HG03442 (cell line): ENCODE data around the gene DCHS2.

ENCODE experiments used
- ATAC-seq: cut with Tn5 transposase; IDR thresholded peaks from one replicate; pipeline ENCODE4 v1.9.1; 2021; ENCODE audit warnings: mild to moderate bottlenecking, moderate library complexity; ENCODE audit not compliant: unreplicated experiment

The DCHS2 gene

GRCh38 chr4:154452798-154453346, 38.7 kb downstream of the DCHS2 start:
- ATAC-seq, result no peak

DNA sequence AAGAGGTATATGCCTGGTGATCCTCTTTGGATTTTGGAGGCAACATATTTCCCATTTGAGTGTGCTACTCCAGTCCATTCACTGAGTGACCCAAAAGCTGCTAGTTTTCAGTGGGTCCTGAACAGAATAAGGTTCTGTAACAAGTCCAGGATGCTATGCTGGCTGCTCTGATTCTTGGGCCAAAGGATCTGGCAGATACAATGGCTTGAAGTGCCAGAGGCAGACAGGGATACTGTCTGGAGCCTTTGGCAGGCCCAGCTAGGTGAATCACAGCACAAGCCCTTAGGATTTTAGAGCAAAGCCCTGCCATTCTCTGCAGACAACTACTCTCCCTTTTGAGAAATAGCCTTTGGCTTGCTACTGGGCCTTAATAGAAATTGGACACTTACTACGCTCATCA, 40.6 kb downstream of the DCHS2 start:
- ATAC-seq, result no peak

DNA sequence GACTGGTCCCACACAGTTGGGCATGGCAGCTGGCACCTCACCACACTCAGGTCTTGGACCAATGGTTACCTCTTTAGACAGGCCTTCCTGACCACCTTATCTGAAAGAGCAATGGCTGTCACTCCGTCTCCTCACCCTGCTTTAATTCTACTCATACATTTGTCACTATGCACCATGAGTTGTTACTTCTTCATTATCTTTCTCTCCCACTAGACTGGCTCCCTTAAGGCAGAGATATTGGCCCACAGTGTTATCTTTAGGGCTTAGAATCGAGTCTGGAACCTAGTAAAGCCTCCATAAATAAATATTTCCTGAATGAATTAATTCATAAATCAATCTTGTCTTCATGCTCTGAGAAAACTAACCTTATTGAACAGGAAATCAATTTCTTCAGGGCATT, 46.6 kb downstream of the DCHS2 start:
- ATAC-seq, result no peak

DNA sequence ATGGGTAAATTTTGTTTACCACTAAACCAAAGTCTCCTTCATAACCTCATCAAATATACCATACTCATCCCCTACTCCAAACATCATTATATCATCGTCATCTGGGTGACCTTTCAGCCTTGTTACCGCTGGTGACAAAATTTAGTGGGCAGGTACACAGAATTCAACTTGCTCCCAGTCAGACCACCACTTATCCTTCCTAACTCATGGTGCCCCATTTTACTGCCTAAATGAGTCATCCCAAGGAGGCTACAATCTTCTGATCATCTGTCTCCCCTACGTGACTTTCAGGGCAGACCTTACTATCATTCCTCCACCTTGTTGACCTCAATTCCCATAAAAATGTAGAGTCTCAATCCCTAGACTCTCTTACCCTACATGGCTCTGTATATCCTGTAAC, 49.6 kb downstream of the DCHS2 start:
- ATAC-seq, result no peak

GRCh38 chr4:154441124-154441523, 50.5 kb downstream of the DCHS2 start:
- ATAC-seq, result no peak

- ATAC-seq, result no peak
Measured at GRCh38 chr4:154439224-154439623, 52.4 kb downstream of the DCHS2 start.

GRCh38 chr4:154435895-154436294, 55.7 kb downstream of the DCHS2 start:
- no peak for ATAC-seq

- ATAC-seq, result no peak
Measured at GRCh38 chr4:154433543-154433942, 58.1 kb downstream of the DCHS2 start.

GRCh38 chr4:154429176-154429575, 62.4 kb downstream of the DCHS2 start:
- no peak for ATAC-seq

DNA sequence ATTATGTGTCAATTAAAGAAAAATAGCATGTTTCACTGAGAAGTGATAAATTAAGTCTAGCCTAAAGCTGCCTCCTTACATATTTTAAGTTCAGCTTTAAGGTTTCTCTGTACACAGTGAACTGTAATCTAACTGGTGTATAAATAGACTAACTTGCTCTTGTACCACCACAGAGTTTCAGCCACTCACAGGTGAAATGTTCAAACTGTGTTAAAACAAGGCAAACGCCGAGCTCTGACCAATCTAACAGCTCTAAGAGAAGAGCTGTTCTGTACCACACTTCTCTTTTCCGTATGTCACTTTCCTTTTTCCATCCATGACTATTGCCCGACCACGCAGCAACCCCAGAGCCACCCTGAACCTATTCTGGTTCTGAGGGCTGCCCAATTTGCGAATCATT, 64.5 kb downstream of the DCHS2 start:
- ATAC-seq, result no peak

DNA sequence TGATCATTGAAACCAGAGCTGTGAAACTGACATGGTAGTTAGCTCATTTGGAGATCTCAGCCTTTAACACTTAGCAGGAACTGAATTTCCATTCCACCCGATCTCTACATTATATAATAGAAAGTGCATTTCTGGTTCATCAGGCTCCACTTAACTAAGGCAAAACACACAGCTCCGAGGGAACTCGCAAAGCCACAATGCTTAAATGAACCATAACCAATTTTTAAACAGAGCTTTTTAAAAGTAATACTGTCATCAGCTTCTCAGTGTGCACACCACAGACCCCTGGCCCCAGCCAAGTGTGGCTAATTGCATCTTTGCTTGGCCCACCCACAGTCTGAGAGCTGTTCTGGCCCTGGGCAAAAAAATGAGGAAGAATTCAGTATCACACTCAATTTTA, 66.1 kb downstream of the DCHS2 start:
- ATAC-seq, result no peak

DNA sequence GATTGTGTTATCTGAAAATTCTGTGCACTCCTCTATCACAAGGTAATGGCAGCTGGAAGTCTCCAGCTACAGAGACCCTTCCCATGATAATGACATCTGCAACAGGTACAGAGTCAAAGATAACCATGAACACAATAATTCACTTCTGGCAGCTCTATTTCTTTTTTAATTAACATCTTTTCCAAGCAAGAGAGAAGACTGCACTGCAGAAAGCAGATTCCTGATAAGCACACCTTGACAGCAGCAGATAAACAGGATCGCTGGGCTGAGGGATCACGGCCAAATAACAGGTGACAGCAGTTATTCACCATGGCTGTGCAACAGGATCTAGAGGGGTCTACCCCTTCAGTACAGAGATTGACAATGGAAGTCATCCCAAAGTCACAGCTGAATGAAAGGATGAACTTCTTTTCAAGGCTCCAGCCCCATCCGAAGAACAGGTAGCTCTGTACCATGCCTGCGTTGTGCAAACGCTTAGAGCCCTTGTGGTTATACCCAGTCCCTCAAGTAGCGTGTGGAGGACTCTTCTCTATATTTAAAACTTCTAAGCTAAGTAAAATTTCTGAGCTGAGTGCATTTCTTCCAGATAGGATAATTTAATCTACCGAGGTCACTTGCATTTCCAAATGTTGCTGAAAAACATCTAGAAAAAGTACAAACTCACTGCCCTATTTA, 66.7 kb downstream of the DCHS2 start:
- no peak for ATAC-seq

DNA sequence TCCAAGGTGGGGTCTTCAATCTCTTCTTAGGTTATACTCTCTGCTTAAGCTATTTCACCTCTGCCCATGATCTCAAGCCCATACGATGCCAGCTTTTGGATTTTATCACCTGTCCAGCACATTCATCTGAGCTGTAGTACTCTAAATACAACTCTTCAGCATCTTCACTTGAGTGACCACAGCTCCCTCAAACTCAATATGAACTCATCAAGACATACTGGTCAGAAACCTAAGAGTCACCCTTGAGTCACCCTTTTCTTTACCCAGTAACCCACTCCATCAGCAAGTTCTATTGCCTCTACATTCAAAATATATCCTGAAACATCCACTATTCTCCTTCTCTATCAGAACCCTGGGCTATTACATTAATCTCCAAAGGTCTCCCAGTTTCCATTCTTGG, 69.4 kb downstream of the DCHS2 start:
- peak; percentile 28 for ATAC-seq

DNA sequence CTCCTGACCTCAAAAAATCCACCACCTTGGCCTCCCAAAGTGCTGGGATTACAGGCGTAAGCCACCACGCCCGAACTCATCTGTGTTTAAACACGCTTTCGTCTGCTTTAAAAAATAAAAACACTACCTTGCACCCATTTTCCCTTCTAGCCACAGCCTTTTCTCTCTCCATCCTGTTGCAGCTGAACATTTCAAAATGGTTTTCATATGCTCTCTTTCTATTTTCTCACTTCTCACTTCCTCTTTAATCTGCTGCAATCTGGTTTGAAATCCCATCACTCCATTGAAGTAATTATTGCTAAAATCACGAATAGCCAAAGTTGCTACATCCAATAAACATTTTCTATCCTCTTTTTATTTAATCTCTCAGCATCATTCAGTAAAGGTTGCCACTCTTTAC, 70.0 kb downstream of the DCHS2 start:
- ATAC-seq, result peak; percentile 48

GRCh38 chr4:154417373-154417673, 74.3 kb downstream of the DCHS2 start:
- ATAC-seq, result no peak

DNA sequence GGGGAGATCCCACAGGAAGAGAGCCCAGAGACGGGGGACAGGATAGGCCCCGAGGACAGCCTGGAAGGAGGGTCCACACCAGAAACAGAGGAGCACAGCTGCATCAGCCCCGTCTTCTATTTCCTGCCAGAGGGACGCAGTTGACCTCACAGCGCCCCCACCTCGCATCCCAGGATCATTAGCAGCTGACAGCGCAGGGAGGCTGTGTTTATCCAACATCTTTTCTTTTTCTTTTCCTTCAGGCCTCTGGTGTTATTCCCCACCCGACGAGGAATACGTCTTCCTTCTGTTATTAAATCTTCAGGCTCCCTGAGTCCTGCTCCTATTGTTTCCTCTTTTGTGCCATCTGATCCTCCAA, 75.4 kb downstream of the DCHS2 start:
- ATAC-seq, result peak; percentile 37

DNA sequence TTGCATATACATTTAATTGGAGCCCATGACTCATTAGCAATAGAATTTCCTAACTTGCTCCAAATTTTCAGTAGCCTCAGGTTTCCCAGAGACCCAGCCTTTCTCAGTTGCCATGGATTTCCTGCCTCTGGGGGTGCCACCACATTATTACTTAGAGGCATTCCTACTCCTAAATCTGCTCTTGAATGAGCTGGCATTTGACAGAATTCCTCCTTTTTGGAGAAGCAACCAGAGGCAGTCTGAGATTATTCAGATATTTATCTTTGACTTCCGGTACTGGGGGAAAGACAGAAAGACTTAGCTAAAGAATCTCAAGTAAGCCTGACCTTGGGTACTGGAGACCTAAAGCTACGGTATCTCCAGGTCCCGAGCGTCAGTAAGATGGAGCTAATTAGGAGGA, 76.3 kb downstream of the DCHS2 start:
- no peak for ATAC-seq

DNA sequence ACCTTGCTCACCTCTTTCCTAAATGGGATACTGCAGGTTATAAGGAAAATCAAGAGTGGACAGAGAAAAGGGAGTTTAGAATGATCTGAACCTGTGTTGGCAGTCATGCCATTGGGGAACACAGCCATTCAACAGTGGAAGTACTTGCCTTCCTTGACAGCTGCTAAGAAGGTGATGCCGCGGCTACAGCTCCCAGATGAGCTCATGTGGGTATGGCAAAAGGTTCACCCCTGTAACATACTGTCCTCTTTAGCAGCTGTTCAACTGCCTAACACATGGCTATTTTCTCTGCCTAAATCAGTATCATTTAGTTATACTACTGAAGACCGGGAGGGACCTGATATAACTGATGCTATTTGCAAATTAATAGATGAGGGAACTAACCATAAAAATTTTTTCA, 76.8 kb downstream of the DCHS2 start:
- no peak for ATAC-seq

DNA sequence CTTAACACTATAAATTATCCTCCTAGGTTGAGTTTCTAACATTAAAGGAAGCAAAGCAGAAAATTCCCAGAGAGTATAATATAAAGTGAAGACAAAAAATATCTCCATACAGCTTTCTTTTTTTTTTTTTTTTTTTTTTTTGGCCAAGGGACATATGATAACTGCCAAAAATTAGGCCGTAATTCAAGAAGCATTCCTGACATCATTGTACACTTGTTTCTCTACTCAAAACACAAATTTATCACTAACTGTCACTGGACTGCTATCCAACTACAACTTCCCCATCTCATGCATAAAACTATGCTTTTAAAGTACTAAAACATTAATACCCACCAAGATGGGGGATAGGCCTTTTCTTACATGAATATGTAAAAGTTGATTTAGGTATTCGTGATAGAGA, 77.2 kb downstream of the DCHS2 start:
- ATAC-seq, result no peak

DNA sequence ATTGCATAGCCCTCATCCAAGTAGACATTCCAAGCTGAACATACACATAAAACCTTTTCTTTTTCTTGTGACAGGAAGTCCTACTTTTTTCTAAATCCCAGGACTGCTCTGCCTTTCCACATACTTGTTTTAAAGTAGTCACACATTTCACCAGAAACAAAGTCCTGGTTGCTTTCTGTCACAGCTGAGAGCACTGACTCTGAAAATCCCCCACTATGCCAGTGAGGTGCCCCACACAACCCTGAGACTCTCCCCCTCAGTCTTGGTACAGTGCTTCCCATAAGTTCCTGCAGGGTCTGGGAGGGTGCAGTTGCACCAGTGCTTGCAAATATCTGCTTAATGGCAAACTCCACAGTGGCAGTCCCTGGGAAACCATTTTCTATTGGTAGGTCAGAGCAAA, 84.2 kb downstream of the DCHS2 start:
- no peak for ATAC-seq

- peak; percentile 97 for ATAC-seq
Measured at GRCh38 chr4:154406018-154406795, 85.4 kb downstream of the DCHS2 start.

DNA sequence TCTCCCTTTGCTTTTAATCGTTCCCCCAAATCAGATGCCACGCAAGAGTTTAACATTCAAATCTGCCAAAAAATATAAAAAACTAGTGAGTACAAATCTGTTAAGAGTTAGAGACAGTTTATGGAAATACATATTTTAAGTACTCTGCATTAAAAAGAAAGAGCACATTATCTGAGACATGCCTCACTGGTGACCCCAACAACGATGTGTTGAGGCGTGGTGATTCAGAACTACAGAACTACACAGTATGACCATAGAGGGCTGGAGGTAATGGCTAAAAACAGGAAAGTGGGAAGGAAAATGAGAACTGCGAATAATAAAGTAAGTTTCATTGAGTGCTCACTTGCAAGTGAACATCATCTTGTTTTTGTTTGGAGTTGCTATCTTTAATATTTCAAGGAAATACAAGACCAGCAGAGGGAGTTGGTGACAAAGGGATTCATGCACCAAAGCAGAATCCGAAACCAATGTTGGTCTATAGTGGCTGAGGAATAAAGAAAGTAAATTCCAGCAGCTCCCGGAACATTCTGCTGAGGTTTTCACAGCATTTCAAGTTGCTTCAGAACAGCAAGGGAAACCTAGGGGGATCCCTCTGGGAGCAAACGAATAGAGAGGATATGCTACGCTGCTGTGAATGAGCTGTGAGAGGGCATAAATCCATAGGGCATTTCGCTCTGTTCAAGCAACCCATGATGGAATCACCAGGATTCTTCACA, 92.2 kb downstream of the DCHS2 start:
- ATAC-seq, result no peak
